Tibial nerve (tissue), 4 donors: ENCODE data around the gene HLA-DQB1. TPM values are rescaled to one million over a fixed set of nuclear protein-coding genes. Genes with fewer than 3 reads are reported as not detected.
"Not testable (repeated sequence)": the region's sequence is repeated elsewhere in the genome, so short reads cannot be mapped to it uniquely, and the experiment has no call there.

Source experiments
- DNase-seq, 2 donors: peaks; one replicate each; pipeline ENCODE4 v3.0.0-alpha.2; 2019; ENCODE audit warnings: low spot score in 2 of 2
- H3K27ac ChIP-seq, 4 donors: fragments of 200-600 bp; sonication (generic) in 3 of 4; one replicate each; pipeline ENCODE4 v1.5.1; 2017 to 2019; ENCODE audit warnings: mild to moderate bottlenecking in 1 of 4
- H3K27me3 ChIP-seq, 2 donors: fragments of 200-600 bp; sonication (generic) in 1 of 2; one replicate each; pipeline versions ENCODE4 v1.5.1 to v1.6.0; 2017 to 2019
- H3K36me3 ChIP-seq, 3 donors: fragments of 200-600 bp; sonication (generic); one replicate each; pipeline ENCODE4 v1.5.1; 2018 to 2019
- H3K4me1 ChIP-seq, 4 donors: fragments of 200-600 bp; sonication (generic) in 3 of 4; one replicate each; pipeline ENCODE4 v1.5.1; 2017 to 2019
- H3K4me3 ChIP-seq, 4 donors: fragments of 200-600 bp; sonication (generic) in 3 of 4; one replicate each; pipeline ENCODE4 v1.5.1; 2017 to 2019; ENCODE audit warnings: mild to moderate bottlenecking in 1 of 4, moderate library complexity in 1 of 4
- H3K9me3 ChIP-seq, 4 donors: fragments of 200-600 bp; sonication (generic) in 3 of 4; one replicate each; pipeline ENCODE4 v1.5.1; 2017 to 2019
- CTCF ChIP-seq, 5 experiments: fragments of 200-600 bp in 3 of 5; fragments of 450-650 bp in 2 of 5; sonication (generic) in 3 of 5; IDR thresholded peaks; one replicate each; pipeline ENCODE4 v1.5.1; 2016 to 2019; ENCODE audit warnings: antibody characterized with exemption in 5 of 5, mild to moderate bottlenecking in 3 of 5, moderate library complexity in 2 of 5
- EP300 ChIP-seq, 2 donors: sonication (generic); formaldehyde crosslinking; IDR thresholded peaks; one replicate each; pipeline ENCODE4 v1.6.1; 2017; ENCODE audit warnings: antibody characterized with exemption in 2 of 2, mild to moderate bottlenecking in 1 of 2
- POLR2A ChIP-seq, 2 donors: fragments of 450-650 bp; IDR thresholded peaks; one replicate each; pipeline ENCODE4 v1.6.1; 2017; ENCODE audit warnings: antibody characterized with exemption in 2 of 2, mild to moderate bottlenecking in 2 of 2, moderate library complexity in 2 of 2
- WGBS, 2 donors: methylation state at CpG; one replicate each; pipeline ENCODE4 v1.1.5; 2018; 5-methylcytosine and 5-hydroxymethylcytosine counted together
- total RNA-seq, 4 donors: library from RNA; depleted of rRNA; stranded (reverse); fragments of >200 nt; gene quantifications; one replicate each; pipeline ENCODE4 v1.1.0, GENCODE V29; 2016

The HLA-DQB1 gene
- total RNA-seq, 4 donors from 2014 or later, result 0.90 to 12.0 (median 3.0) TPM

- Histone ChIP-seq H3K4me3 (no peak overlapping the region), H3K4me1 (no peaks in the 10 kb centered on the region), H3K27ac (no peak overlapping the region), H3K27me3 (peaks cover 0 to 7% of the 10 kb centered on the region in 2 donors), H3K9me3 (no peaks in the 10 kb centered on the region), H3K36me3 (no peaks in the 10 kb centered on the region)
- DNase-seq, result no peak
- TF ChIP-seq CTCF (IDR thresholded peaks at IDR 0.05) (no peak), EP300 (IDR thresholded peaks at IDR 0.05) (no peak), POLR2A (IDR thresholded peaks at IDR 0.05) (no peak)
- WGBS, 2 donors, result 70 to 83% methylated on average over 3 of the region's 3 CpGs
Observed at GRCh38 chr6:32684246-32684645, 17.8 kb upstream of the HLA-DQB1 start.

- Histone ChIP-seq H3K27me3 (no peaks in the 10 kb centered on the region), H3K9me3 (no peaks in the 10 kb centered on the region), H3K36me3 (no peaks in the 10 kb centered on the region), H3K4me1 (no peaks in the 10 kb centered on the region), H3K4me3 (no peak overlapping the region), H3K27ac (no peak overlapping the region)
- 62 to 94% methylated on average over 1 of the region's 1 CpG for WGBS, 2 donors
- DNase-seq, result no peak
- TF ChIP-seq POLR2A (IDR thresholded peaks at IDR 0.05) (no peak), EP300 (IDR thresholded peaks at IDR 0.05) (no peak), CTCF (IDR thresholded peaks at IDR 0.05) (no peak)
Observed at GRCh38 chr6:32680055-32680454, 13.6 kb upstream of the HLA-DQB1 start.

- Histone ChIP-seq H3K36me3 (no peaks in the 10 kb centered on the region), H3K4me3 (no peak overlapping the region), H3K4me1 (no peaks in the 10 kb centered on the region), H3K27me3 (no peaks in the 10 kb centered on the region), H3K9me3 (no peaks in the 10 kb centered on the region), H3K27ac (no peak overlapping the region)
- DNase-seq, result no peak
- TF ChIP-seq POLR2A (IDR thresholded peaks at IDR 0.05), result no peak
- TF ChIP-seq EP300 (IDR thresholded peaks at IDR 0.05), result no peak
- TF ChIP-seq CTCF (IDR thresholded peaks at IDR 0.05), result no peak
- WGBS, 2 donors, result 42 to 78% methylated on average over 4 of the region's 4 CpGs
Observed at GRCh38 chr6:32679492-32679891, 13.0 kb upstream of the HLA-DQB1 start.

- not testable (repeated sequence) for H3K4me3 ChIP-seq, H3K9me3 ChIP-seq, H3K27ac ChIP-seq, DNase-seq, H3K27me3 ChIP-seq, H3K36me3 ChIP-seq, H3K4me1 ChIP-seq
- 86 to 90% methylated on average over 7 of the region's 7 CpGs for WGBS, 2 donors
Observed at GRCh38 chr6:32674123-32674522, 7.7 kb upstream of the HLA-DQB1 start.

- H3K27ac ChIP-seq, H3K27me3 ChIP-seq, DNase-seq, H3K4me3 ChIP-seq, H3K4me1 ChIP-seq, H3K9me3 ChIP-seq, H3K36me3 ChIP-seq: not testable (repeated sequence)
- 61 to 66% methylated on average over 2 of the region's 2 CpGs for WGBS, 2 donors
Observed at GRCh38 chr6:32671908-32672307, 5.5 kb upstream of the HLA-DQB1 start.

GRCh38 chr6:32669893-32670292, 3.4 kb upstream of the HLA-DQB1 start:
- Histone ChIP-seq H3K36me3 (no peaks in the 10 kb centered on the region), H3K4me1 (no peaks in the 10 kb centered on the region), H3K9me3 (peaks cover 0 to 4% (median 0%) of the 10 kb centered on the region in 4 donors), H3K27ac (no peak overlapping the region), H3K4me3 (no peak overlapping the region), H3K27me3 (no peaks in the 10 kb centered on the region)
- no peak for TF ChIP-seq CTCF (IDR thresholded peaks at IDR 0.05)
- TF ChIP-seq POLR2A (IDR thresholded peaks at IDR 0.05), result no peak
- no peak for TF ChIP-seq EP300 (IDR thresholded peaks at IDR 0.05)
- DNase-seq, result no peak
